GM23338 (cell line): Measurements from ENCODE around the gene SLC7A5. TPM values are rescaled to one million over a fixed set of nuclear protein-coding genes. Genes with fewer than 3 reads are reported as not detected.
"Not testable (repeated sequence)": the region's sequence is repeated elsewhere in the genome, so short reads cannot be mapped to it uniquely, and the experiment has no call there.

ENCODE experiments used
- ATAC-seq: fragments of 200-7000 bp; cut with Tn5 transposase; 3 replicates; pipeline ENCODE4 v1.9.1; 2020
- DNase-seq: peaks from one replicate; pipeline ENCODE4 v3.0.0-alpha.2; 2015; ENCODE audit warnings: low spot score
- H2AFZ ChIP-seq: fragments of 200-600 bp; sonication (generic); 2 replicates; pipeline ENCODE4 v1.8.0; 2016; ENCODE audit warnings: antibody characterized with exemption, mild to moderate bottlenecking, moderate library complexity
- H3F3A ChIP-seq: fragments of 200-600 bp; sonication (generic); replicated peaks from 2 replicates; pipeline ENCODE4 v1.8.0; 2017; ENCODE audit warnings: antibody characterized with exemption, mixed run types, low read depth
- H3K27ac ChIP-seq: fragments of 200-600 bp; sonication (generic); 2 replicates; pipeline ENCODE4 v1.6.1; 2016; ENCODE audit warnings: low read depth
- H3K27me3 ChIP-seq: fragments of 200-600 bp; sonication (generic); 2 replicates; pipeline ENCODE4 v1.8.0; 2016; ENCODE audit warnings: mild to moderate bottlenecking, mixed run types, moderate library complexity; ENCODE audit not compliant: insufficient read depth
- H3K36me3 ChIP-seq: fragments of 200-600 bp; sonication (generic); 2 replicates; pipeline ENCODE4 v1.8.0; 2016; ENCODE audit warnings: mild to moderate bottlenecking; ENCODE audit not compliant: insufficient read depth
- H3K4me1 ChIP-seq: fragments of 200-600 bp; sonication (generic); 2 replicates; pipeline ENCODE4 v1.8.0; 2016; ENCODE audit warnings: mild to moderate bottlenecking, moderate library complexity; ENCODE audit not compliant: insufficient read depth
- H3K4me2 ChIP-seq: fragments of 200-600 bp; sonication (generic); 2 replicates; pipeline ENCODE4 v1.7.1; 2017; ENCODE audit warnings: mixed run types
- H3K4me3 ChIP-seq: fragments of 200-600 bp; sonication (generic); 2 replicates; pipeline ENCODE4 v1.6.1; 2016; ENCODE audit warnings: mixed run types
- H3K79me2 ChIP-seq: fragments of 200-600 bp; sonication (generic); replicated peaks from 2 replicates; pipeline ENCODE4 v1.8.0; 2017; ENCODE audit warnings: mild to moderate bottlenecking; ENCODE audit not compliant: insufficient read depth
- H3K9me2 ChIP-seq: fragments of 200-600 bp; sonication (generic); 2 replicates; pipeline ENCODE4 v1.8.0; 2017; ENCODE audit not compliant: insufficient read depth
- H4K20me1 ChIP-seq: fragments of 200-600 bp; sonication (generic); replicated peaks from 2 replicates; pipeline ENCODE4 v1.8.0; 2017; ENCODE audit warnings: mild to moderate bottlenecking; ENCODE audit not compliant: insufficient read depth
- H3K27ac Mint-ChIP-seq: 2 replicates; pipeline ENCODE4 v1.8.0; 2020; ENCODE audit warnings: inconsistent platforms, mild to moderate bottlenecking, moderate library complexity, mixed read lengths
- H3K27me3 Mint-ChIP-seq: 3 replicates; pipeline ENCODE4 v1.8.0; 2022; ENCODE audit warnings: low read depth, mild to moderate bottlenecking, moderate library complexity, mixed read lengths, inconsistent platforms; ENCODE audit not compliant: insufficient read depth, poor library complexity
- H3K36me3 Mint-ChIP-seq: 3 replicates; pipeline ENCODE4 v1.8.0; 2021; ENCODE audit warnings: low read depth, mild to moderate bottlenecking, inconsistent platforms, moderate library complexity, mixed read lengths
- H3K4me1 Mint-ChIP-seq: 3 replicates; pipeline ENCODE4 v1.8.0; 2020; ENCODE audit warnings: mild to moderate bottlenecking, inconsistent platforms, mixed read lengths
- H3K4me3 Mint-ChIP-seq: 3 replicates; pipeline ENCODE4 v1.8.0; 2021; ENCODE audit warnings: moderate library complexity, mild to moderate bottlenecking, inconsistent platforms, mixed read lengths
- H3K9me3 Mint-ChIP-seq: 3 replicates; pipeline ENCODE4 v1.8.0; 2020; ENCODE audit warnings: moderate library complexity, mild to moderate bottlenecking, inconsistent platforms, mixed read lengths
- CREB1 ChIP-seq: fragments of 250-450 bp; sonication (Bioruptor Pico); IDR thresholded peaks from 2 replicates; pipeline ENCODE4 v1.5.0; 2020; ENCODE audit warnings: low read depth, mild to moderate bottlenecking, moderate library complexity
- CTCF ChIP-seq, 2 experiments: fragments of 200-600 bp in 1 of 2; sonication (generic) in 1 of 2; conservative IDR thresholded peaks; 2 replicates each; pipeline versions ENCODE4 v1.5.1 to v1.6.1; 2016 to 2017; ENCODE audit warnings: antibody characterized with exemption in 2 of 2, low read depth in 2 of 2, mild to moderate bottlenecking in 2 of 2, moderate library complexity in 1 of 2
- polyA plus RNA-seq: library from polyadenylated mRNA; unstranded; fragments of >200 nt; fragmentation: Nextera tagmentation; extraction: Ambion mirVana; gene quantifications from 2 replicates; pipeline ENCODE4 v1.2.1, GENCODE V29; 2016
- total RNA-seq: library from RNA; depleted of rRNA; stranded (reverse); fragments of >200 nt; shearing (Covaris generic); gene quantifications from 2 replicates; pipeline ENCODE4 v1.2.3, GENCODE V29; 2014

SLC7A5 gene
- total and polyA plus RNA-seq, 2 experiments from 2014 or later, result 107 to 386 TPM

DNA sequence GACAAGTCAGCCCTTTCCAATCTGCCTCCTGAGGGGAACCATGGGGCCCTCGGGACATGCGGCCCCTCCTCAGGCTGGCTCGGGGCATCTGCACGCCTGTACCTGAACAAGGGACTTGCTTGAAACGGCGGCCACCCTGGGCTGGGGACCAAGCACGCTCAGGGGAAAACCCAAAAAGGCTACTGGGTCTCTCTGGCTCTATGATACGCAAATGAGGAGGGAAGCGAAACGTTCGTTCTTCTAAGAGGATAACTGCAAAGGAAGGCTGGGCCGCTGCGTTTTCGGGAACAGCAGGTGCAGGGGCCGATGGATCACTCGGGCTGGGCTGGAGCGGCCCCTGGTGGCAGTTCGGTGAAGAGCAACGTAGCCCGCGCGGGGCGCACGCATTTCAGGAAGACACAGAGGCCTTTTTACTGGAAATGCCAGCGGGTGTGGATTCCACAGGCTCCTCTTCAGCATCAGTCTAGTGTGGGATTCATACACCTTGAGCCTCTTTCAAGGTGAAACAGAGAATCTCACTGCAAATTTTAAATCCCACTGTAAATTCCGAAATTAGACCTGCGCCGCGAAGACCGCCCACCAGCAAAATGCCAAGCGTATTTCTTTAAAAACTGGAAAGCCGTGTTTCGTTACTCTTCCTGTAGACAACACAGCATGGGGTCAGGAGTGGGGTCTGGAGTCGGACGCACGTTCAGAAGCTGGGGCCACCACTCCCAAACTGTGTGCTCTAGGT, 40.1 kb upstream of the SLC7A5 start:
- H3K9me3 Mint-ChIP-seq, H4K20me1 ChIP-seq, H3K4me1 Mint-ChIP-seq, H3F3A ChIP-seq, H3K4me1 ChIP-seq, H3K36me3 ChIP-seq, H3K27ac ChIP-seq, H3K36me3 Mint-ChIP-seq, H3K27ac Mint-ChIP-seq, H3K4me3 ChIP-seq, H3K79me2 ChIP-seq, H3K27me3 ChIP-seq, H3K9me2 ChIP-seq, H2AFZ ChIP-seq: not testable (repeated sequence)
- ATAC-seq, result peak; percentile 85
- Mint-ChIP-seq H3K4me3 (peak overlapping the region; percentile 36; the same call in 1 of the 3 replicates), H3K27me3 (peaks cover 12% of the 10 kb centered on the region)
- TF ChIP-seq CREB1 (CRISPR knock-in tag) (peak; percentile 57; the same call in 1 of the 2 replicates), CTCF (conservative IDR thresholded peaks at IDR 0.05; ENCODE audit: low read depth in 2 of 2) (peak; percentile 81 to 87)
- H3K4me2 ChIP-seq, result peak overlapping the region; percentile 57
- peak; percentile 93 for DNase-seq

GRCh38 chr16:87908101-87908500, 38.8 kb upstream of the SLC7A5 start:
- not testable (repeated sequence) for ATAC-seq, DNase-seq, H3K4me1 ChIP-seq, H3K9me2 ChIP-seq, H3K36me3 ChIP-seq, H3K4me3 Mint-ChIP-seq, H3K4me1 Mint-ChIP-seq, H3K27ac Mint-ChIP-seq, H3K4me3 ChIP-seq, H2AFZ ChIP-seq, H3K4me2 ChIP-seq, H3K79me2 ChIP-seq, H3K27ac ChIP-seq, H3K27me3 ChIP-seq, H4K20me1 ChIP-seq, H3K9me3 Mint-ChIP-seq, H3K36me3 Mint-ChIP-seq, H3F3A ChIP-seq
- peaks cover 15% of the 10 kb centered on the region for H3K27me3 Mint-ChIP-seq

GRCh38 chr16:87905521-87905920, 36.2 kb upstream of the SLC7A5 start:
- H3K4me1 Mint-ChIP-seq, H3K9me3 Mint-ChIP-seq, H3K36me3 Mint-ChIP-seq: not testable (repeated sequence)

GRCh38 chr16:87904963-87905362, 35.7 kb upstream of the SLC7A5 start:
- not testable (repeated sequence) for H3K9me2 ChIP-seq, H3K4me1 Mint-ChIP-seq, H3K27me3 ChIP-seq, H3K79me2 ChIP-seq, H3F3A ChIP-seq, H2AFZ ChIP-seq, H3K36me3 ChIP-seq, H3K9me3 Mint-ChIP-seq, H3K4me1 ChIP-seq, H3K4me2 ChIP-seq, H3K4me3 Mint-ChIP-seq, H3K27ac Mint-ChIP-seq, DNase-seq, H3K27ac ChIP-seq, H3K4me3 ChIP-seq, H3K36me3 Mint-ChIP-seq, H4K20me1 ChIP-seq
- TF ChIP-seq CTCF (conservative IDR thresholded peaks at IDR 0.05; ENCODE audit: low read depth in 2 of 2), result peak in 1 of 2 experiments; percentile 22; a peak in 2 of 4 replicates
- peaks cover 15% of the 10 kb centered on the region for H3K27me3 Mint-ChIP-seq
- peak; percentile 65 for ATAC-seq

More at GRCh38 chr16:87905521-87905920, 36.2 kb upstream of the SLC7A5 start:
- H3K4me1 ChIP-seq, H2AFZ ChIP-seq, DNase-seq, ATAC-seq, H4K20me1 ChIP-seq, H3K4me2 ChIP-seq, H3K27ac Mint-ChIP-seq, H3K27ac ChIP-seq, H3K4me3 Mint-ChIP-seq, H3K4me3 ChIP-seq, H3K36me3 ChIP-seq, H3K27me3 ChIP-seq, H3K9me2 ChIP-seq, H3K79me2 ChIP-seq, H3F3A ChIP-seq: not testable (repeated sequence)
- H3K27me3 Mint-ChIP-seq, result peaks cover 14% of the 10 kb centered on the region

- not testable (repeated sequence) for H3K27me3 ChIP-seq, H3K36me3 Mint-ChIP-seq, H3K27ac ChIP-seq, H3K9me3 Mint-ChIP-seq, H3F3A ChIP-seq, ATAC-seq, H4K20me1 ChIP-seq, H3K79me2 ChIP-seq, H3K36me3 ChIP-seq, H3K4me3 ChIP-seq, H3K4me2 ChIP-seq, H3K27me3 Mint-ChIP-seq, H3K27ac Mint-ChIP-seq, DNase-seq, H3K4me1 ChIP-seq, H3K4me1 Mint-ChIP-seq, H2AFZ ChIP-seq, H3K9me2 ChIP-seq, H3K4me3 Mint-ChIP-seq
Measured at GRCh38 chr16:87900489-87900888, 31.2 kb upstream of the SLC7A5 start.
